Fibroblast of gingiva (primary cell): ENCODE data around the gene DGKD.

Experiments
- DNase-seq: peaks from one replicate; pipeline ENCODE4 v3.0.0-alpha.2; 2011; ENCODE audit warnings: low read depth

The DGKD gene

DNA sequence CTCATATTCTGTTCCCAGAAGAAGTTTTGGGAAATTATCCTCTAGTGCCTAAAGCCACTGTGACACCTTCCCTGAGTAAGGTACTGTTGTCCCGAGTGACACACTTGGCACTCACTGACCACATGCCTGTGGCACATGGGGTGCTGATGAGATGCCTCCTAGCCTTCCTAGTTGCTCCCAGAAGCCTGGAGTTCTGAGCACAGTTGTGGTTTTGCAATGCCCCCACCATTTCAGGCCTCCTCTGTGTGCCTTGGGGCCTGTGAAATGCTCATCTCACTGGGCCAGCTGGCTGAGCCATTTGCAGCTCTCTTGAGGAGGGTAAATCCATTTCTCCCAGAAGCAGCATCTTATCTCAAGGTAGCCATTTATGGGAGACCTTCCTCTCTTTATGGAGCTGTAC, 91.8 kb downstream of the DGKD start:
- no peak for DNase-seq

DNA sequence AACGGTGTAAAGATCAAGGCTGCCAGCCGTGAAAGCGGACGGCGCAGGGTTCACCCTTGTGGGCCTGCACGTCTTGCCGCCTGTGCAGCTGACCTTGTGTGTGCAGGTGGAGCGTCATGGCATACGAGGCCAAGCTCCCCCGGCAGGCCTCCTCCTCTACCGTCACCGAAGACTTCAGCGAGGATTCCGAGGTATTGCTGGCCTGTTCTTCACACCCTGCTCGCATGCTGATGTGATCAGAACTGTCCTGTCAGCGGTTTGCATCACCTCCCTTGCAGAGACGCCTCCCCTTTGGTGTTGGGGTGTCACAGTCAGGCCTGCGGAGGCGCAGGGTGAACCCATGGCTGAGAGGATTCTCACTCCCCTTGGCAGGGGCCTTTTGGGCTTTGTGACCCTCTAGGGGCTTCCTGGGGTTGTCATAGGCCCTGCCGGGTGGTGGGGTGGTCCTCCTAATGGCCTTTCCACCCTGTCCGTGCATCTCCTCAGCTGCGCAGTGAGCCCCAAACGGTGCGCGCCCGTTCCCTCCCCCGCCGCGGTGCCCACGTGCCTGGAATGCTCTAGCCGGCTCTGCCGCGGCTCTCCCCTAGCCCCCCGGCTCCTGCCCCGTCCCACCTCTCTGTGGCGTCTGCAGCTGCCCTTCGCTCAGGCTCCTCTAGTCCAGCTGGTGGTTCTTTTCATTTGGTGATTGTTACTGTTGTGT, 92.5 kb downstream of the DGKD start:
- no peak for DNase-seq

DNA sequence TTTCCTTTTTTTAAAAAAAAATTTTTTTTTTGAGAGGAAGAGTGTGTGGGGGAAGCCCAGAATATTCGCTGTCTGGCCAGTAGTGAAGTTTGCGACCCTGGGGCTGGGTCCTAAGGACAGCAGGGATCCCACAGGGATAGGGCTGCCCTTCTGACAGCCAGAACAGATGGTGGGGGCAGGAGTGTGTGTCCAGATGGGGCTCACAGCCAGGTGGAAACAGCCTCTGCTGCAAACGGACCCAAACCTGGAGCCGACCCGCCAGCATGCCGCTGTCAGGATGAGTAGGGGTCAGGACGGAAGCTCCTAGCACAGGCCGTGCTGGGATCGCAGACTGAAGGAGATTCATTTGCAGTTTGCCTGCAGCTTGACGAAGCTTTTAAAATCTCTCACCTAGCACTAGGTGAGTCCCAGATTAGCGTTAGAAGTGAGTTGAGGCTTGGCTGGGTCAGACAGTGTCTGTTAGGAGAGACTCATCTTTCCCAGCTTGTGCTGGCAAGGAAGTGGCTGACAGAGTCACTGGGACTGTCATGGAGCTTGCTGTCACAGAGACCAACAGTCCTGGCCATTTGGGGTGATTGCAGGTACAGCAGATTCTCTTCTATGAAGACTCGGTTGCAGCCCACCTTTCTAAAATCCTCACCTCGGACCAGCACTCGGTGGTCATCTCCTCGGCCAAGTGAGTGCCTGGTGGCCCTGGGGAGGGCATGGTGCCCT, 93.4 kb downstream of the DGKD start:
- DNase-seq: no peak

DNA sequence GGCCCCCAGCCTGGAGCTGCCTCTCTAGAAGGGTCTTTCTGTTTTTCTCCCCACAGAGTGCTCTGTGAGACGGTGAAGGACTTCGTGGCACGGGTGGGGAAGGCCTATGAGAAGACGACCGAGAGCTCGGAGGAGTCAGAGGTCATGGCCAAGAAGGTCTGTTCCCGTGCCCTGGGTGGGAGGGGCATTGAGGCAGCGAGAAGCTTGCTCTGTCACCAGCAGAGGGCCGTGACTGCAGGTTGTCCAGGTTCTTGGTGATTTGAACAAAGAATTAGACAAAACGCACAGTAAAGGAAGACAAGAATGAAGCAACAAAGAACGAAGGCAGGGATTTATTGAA, 93.9 kb downstream of the DGKD start:
- DNase-seq: no peak

DNA sequence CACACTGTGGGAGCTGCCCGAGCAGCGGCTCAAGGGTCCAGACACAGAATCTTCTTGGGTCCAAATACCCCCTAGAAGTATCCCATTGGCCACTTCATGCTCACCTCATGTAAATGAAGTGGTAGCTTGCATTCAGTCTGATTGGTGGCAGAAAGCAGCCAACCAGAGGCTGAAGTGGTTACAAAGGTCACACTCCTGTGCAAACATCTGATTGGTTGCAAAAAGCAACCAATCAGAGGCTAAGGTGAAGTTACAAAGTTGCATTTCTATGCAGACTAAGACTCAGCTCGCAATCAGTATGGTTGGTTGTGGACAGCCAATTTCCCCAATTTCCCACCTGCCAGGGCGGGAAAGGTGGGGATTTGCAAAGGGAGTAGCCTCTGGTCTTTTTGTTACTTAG, 94.3 kb downstream of the DGKD start:
- DNase-seq: no peak

DNA sequence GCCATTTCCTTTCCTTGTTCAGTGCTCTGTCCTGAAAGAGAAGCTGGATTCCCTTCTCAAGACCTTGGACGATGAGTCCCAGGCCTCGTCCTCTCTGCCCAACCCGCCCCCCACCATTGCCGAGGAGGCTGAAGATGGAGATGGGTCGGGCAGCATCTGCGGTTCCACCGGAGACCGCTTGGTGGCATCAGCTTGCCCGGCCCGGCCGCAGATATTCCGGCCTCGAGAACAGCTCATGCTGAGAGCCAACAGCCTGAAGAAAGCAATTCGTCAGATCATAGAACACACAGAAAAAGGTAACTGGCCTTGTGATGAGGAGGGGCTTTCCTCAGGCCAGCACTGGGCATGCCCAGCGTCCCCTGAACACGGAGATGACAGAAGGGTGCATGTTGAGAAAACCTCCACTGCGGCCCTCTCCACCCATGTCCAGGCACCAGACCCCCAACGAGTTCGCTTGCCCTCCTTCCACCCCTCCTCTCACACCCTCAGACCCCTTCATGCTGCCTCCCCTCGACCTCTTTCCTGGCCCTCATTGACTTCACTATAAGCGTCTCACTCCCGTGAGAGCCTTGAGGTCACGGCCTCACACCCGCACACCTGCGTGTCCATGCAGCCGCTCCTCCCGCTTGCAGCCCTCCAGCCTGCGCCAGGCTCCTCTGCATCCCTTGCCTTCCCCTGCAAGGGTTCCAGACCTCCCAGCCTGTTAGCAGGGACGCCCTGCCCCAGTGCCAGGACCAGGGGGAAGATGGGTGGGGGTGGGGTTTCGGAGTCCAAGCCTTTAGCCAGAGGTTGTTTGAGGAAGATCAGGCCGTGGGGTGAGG, 95.0 kb downstream of the DGKD start:
- peak; percentile 49 for DNase-seq

DNA sequence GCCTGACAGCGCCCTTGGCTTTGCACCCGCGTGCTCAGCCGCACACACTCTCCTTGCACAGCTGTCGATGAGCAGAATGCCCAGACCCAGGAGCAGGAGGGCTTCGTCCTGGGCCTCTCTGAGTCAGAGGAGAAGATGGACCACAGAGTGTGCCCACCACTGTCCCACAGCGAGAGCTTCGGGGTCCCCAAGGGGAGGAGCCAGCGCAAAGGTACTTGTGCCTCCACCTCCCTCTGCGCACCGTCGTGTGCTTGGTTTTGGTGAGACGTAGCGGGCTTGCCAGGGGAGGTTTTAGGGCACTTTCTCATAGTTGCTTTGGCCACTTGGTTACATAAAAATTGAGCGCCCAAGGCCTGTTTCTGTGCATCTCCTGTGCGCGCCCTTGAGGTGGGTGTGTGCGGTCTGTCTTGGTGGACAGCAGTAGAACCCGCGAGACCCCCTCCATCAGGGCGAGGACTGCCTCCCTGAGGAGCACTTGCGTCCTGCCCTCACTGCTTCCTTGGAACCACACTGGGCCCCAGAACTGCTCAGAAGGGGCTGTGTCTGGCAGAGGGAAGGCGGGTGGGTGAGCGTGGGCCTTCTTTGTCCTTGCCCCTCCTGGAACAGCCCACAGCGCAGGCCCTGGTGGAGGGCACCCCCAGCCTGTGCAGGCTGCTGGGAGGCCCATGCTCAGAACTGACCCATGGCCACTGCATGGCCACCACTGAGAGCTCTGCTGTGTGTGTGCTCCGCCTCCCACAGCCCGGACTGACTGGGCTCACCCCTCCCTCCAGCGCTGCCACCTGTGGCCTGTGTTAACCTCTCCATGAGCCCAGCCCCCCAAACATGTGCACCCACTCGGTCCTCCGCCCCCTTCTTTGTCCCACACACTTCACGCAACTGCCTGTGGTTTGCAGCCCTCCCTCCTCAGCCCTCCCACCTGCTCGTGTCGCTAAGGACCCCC, 95.9 kb downstream of the DGKD start:
- no peak for DNase-seq

DNA sequence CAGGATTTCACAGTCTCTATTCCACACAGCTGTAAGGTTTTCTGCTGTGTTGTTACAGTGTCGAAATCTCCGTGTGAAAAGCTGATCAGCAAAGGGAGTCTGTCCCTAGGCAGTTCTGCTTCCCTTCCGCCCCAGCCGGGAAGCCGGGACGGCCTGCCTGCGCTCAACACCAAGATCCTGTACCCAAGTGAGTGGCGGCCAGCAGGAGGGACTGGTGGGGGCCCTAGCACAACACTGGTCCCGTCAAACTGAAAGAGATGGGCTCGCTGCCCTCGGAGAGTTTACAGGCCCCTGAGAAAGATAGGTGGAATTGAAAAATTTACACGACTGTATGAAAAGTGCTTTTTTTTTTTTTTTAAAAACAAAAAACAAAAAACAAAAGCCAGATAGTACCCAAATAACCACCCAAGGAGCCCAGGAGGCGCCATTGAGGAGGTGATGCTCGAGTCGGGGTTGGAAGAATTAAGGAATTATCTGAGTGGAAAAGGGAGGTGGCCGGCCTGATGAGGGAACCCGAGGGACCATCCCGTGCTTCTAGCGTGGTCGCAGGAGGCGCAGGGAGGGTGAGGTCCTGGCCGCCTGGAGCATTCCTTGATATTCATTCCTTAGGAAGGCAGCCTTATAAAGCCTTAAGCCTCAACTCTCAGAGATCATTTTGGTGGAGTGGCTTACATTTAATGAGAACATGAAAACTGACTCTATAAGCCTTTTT, 96.7 kb downstream of the DGKD start:
- DNase-seq: no peak

DNA sequence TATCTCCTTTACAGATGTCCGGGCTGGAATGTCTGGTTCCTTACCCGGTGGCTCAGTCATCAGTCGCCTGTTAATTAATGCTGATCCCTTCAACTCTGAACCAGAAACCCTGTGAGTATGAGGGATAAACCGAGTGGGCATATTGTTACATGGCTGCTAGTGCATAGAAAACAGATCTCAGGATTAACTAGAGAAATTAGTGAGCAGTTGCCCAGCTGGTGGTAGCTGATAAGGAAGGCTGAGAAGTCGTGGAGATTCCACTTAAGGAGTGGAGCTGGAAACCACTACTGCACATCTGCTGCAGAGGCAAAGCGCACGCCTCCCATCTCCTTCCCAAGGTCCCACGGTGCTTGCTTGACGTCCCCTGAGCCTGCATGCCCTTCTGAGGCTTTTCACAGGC, 97.7 kb downstream of the DGKD start:
- no peak for DNase-seq

DNA sequence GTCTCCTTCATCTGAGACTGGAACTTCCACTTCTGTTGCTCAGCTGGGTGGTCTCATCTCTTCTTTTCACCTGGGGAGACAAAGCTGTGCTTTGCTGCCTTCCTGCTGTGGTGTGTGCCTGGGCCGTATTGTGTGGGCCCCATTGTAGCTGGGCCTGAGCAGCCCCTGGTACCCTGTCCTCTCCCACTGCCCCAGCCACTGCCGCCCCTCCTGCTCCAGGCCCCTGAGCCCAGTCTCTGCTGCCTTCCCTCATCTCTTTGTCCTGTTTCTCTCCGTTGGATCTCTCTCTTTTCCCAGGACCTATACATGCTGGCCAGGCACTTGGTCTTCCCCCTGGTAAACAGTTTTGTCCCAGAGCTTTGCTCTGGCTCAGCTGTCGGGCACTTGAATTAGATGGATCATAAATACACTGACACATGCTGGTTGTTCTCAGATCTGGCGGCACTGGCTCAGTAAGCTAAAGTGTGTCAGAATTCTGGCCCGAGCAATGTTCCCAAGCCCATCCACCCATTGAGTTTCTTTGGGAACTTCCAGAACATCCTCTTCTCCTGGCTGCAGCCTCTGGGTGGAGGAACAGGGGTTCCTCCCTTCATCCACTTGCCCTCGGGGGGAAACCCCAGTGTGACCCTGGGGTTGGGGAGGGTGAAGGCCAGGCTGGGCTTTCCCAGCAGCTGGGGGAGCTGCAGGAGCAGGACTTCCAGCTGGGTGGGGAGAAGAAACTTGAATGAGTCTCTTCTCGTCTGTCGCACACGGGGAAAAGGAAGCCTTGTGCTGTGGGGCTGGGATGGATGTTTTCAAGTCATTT, 99.0 kb downstream of the DGKD start:
- no peak for DNase-seq

DNA sequence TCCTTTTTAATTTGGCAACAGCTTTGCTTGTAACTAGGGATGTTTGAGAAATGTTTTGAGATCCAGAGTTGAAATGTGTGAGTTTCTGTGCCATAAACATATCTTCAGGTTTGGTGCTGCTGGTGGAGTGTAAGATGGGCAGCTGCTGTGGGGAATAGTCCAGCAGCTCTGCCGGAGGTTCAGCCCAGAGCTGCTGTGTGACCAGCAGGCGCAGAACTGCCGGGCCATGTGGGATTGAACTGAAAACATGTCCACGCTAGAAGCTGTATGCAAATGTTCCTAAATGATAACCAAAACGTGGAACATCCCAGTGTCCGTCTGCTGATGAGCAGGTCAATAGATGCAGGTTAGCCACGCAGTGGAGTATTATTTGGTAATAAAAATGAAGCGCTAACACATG, 99.6 kb downstream of the DGKD start:
- no peak for DNase-seq

DNA sequence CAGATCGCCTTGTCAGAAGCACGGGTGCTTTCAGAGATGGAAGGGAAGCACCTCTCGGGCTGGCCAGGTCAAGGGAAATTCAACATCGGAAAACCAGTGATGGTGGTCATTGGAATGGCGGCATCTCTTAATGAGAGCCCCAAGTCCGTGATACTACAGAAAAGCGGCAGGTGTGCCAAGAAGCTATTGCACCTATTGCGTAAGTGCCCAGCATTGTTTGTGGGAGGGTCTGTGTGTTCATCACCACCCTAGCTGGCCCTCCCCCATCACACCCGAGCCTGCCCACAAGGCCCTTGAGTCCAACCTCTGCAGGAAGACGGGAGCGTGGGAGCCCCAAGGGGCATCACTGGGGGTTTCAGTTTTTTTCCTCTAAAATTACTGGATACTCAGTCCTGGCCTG, 100.7 kb downstream of the DGKD start:
- DNase-seq: no peak

DNA sequence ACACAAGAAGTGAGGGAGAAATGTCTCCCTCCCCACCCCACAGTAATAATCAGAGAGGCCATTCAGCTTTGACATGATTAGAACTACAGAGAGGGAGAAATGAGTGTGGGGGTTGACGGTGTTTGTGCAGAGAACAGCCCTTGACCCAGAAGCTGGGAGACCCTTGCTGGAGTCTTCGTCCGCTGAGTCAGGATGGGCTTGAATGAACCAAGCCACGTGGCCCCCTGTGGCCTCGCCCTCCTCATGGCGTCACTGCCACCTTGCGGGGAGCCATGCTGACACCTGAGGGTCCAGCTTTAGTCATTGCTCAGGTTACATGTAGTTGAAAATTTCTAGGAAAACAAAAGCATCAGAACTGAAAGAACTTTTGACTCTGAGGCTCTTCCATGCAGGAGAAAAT, 101.2 kb downstream of the DGKD start:
- no peak for DNase-seq

DNA sequence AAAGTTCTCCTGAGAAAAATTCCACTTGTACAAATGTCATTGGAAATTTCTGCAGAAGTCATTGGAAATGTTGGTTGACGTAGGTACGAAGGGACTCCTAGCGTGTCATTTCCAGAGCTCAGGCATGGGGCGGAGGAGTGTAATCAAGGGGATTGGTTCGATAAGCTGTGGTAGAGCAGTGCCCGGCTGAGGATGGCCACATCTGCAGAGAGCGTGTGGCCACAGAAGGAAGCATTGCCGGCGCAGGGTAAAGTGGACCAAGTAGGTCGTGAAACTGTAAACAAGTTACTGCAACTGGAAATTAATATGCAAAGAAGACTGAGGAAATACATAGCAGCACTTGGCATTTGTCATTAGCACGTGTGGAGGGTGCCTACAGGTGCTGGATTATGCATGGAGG, 101.8 kb downstream of the DGKD start:
- DNase-seq: no peak

DNA sequence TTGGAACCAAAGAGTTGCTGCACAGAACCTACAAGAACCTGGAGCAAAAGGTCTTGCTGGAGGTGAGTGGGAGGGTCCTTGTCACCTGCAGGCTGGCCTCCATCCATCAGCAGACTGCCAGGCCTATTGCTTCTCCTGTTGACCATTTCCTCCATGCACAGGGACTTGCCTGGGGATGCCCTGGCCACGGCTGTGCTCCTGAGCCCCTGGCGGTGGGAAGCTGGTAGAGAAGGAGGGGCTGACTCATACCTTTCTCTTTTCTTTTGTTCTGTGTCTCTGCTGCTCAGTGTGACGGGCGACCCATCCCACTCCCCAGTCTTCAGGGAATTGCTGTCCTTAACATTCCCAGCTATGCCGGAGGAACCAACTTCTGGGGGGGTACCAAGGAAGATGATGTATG, 102.6 kb downstream of the DGKD start:
- no peak for DNase-seq

DNA sequence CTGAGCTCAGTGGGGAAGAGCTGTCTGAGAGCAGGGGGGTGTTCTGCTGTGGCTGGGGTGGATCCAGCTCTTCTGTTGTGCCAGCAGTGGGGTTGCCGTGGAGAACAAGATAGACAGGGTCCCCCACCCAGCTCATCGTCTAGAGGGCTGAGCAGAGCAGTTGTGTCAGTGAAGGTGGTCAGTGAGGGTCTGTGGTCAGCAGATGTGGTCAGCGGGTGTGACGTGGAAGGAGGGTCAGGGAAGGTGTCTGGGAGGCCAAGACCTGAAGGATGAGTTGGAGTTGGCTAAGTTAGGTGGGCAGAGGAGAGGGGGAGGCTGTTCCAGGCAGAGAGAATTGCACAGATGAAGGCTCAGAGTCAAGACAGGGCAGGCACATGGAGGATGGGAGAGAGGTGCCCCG, 103.1 kb downstream of the DGKD start:
- no peak for DNase-seq

DNA sequence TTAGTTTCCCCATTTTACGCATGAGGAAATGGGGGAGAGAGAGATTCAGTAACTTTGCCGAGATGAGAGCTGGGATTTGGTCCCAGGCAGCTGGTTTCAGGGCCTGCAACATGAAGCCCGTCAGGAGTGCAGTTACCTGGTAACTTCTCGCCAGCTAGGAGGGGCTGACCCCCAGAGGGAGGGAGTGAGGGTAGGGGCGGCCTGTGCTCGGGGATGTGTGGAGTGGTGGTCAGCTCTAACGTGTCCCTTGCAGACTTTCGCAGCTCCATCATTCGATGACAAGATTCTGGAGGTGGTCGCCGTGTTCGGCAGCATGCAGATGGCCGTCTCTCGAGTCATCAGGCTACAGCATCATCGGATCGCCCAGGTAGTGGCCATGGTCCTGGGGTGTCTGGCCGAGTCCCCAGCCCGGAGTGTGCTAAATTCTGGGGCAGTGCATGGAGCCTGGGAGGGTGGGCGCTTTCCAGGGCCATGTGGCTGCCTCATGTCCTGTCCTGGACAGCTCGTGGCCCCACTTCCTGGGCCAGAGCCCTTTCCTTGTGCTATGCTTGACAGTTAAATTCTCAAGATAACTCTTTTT, 103.8 kb downstream of the DGKD start:
- DNase-seq: no peak

DNA sequence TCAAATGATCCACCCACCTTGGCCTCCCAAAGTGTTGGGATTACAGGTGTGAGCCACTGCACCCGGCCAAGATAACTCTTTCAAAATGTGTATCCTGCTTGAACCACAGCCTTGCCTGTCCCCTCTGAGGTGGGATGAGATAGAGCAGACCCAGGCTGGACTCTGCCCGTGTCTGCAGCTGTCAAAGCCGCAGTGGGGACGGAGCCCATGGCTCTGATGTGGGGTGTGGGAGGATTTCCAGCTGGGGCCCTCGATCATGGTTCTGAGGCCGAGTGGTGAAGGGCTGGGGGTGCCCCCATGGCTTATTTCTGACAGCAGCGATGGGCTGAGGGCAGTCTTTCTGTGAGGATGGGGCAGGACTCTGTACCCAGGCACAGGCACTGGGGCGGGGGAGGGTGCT, 104.5 kb downstream of the DGKD start:
- no peak for DNase-seq

DNA sequence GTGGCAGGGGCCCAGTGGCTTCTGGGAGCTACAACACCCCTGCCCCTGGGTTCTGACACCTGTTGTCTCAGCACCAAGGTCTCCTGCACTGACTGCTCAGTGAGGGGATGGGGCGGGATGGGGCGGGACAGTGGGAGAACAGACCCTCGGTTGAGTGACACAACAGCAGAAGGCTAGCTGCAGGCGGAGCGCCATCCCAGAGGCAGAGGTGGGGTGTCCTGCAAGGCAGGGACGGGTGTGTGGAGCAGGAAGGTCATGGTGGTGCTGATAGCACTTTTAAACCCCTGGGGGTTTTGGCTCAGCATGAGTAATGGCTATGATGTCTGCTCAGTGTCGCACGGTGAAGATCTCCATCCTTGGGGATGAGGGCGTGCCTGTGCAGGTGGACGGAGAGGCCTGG, 105.1 kb downstream of the DGKD start:
- no peak for DNase-seq

DNA sequence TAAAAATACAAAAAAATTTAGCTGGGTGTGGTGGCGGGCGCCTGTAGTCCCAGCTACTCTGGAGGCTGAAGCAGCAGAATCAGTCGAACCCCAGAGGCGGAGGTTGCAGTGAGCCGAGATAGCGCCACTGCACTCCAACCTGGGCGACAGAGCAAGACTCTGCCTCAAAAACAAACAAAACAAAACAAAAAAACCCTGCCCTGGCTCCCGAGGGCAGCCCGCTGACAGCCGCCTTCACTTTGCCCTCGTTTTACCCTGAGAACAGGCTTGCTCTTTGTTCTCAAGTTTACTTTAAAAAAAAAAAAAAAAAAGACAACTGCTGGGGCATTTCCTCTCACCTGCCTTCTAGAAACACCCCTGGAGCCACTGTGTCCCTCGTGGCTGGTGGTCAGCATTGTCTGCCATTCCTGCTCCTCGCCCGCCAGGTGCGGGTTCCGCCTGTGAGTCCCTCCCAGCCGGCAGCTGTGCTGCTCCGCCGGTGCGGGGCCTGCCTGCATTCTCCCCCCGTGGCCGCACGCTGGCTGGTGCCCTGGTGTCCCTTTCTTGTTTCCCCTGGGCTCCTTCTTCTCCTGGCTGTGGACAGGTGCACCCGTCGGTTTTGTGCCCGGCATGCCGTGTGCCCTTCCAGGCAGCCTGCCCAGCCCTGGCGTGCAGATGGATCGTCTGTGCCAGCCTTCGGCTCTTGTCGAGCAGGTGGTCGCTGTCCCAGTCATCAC, 106.6 kb downstream of the DGKD start:
- no peak for DNase-seq
